Lung (tissue), 12 donors: ENCODE results near the gene DGAT2L6. TPM values are rescaled to one million over a fixed set of nuclear protein-coding genes. Genes with fewer than 3 reads are reported as not detected.

Experiments used
- ATAC-seq: fragments of 200-7000 bp; cut with Tn5 transposase; one replicate; pipeline ENCODE4 v1.9.1; 2020; ENCODE audit warnings: moderate number of reproducible peaks; ENCODE audit not compliant: insufficient read depth, low FRiP score
- DNase-seq, 3 donors: peaks; one replicate each; pipeline ENCODE4 v3.0.0-alpha.2; 2013 to 2017
- H3K27ac ChIP-seq, 2 donors: one replicate each; pipeline ENCODE4 v1.5.1; 2013; ENCODE audit warnings: mild to moderate bottlenecking in 2 of 2, moderate library complexity in 2 of 2, control low read depth in 1 of 2, inconsistent platforms in 1 of 2, low read depth in 1 of 2, low read length in 1 of 2
- H3K27me3 ChIP-seq, 3 donors: one replicate each; pipeline ENCODE4 v1.5.1; 2013; ENCODE audit warnings: low read length in 2 of 3; ENCODE audit not compliant: control insufficient read depth in 3 of 3, insufficient read depth in 3 of 3
- H3K36me3 ChIP-seq, 4 donors: one replicate each; pipeline ENCODE4 v1.5.1; 2013; ENCODE audit warnings: low read length in 4 of 4, mild to moderate bottlenecking in 1 of 4, moderate library complexity in 1 of 4; ENCODE audit not compliant: control insufficient read depth in 4 of 4, insufficient read depth in 4 of 4
- H3K4me1 ChIP-seq, 5 donors: one replicate each; pipeline ENCODE4 v1.5.1; 2013; ENCODE audit warnings: low read length in 5 of 5, mild to moderate bottlenecking in 2 of 5, moderate library complexity in 1 of 5; ENCODE audit not compliant: control insufficient read depth in 5 of 5, insufficient read depth in 5 of 5
- H3K4me3 ChIP-seq: one replicate; pipeline ENCODE4 v1.5.1; 2013; ENCODE audit warnings: mild to moderate bottlenecking, control low read depth, moderate library complexity
- H3K9ac ChIP-seq, 2 donors: one replicate each; pipeline ENCODE4 v1.5.1; 2013; ENCODE audit warnings: low read length in 2 of 2, control low read depth in 1 of 2; ENCODE audit not compliant: insufficient read depth in 1 of 2
- H3K9me3 ChIP-seq, 4 donors: one replicate each; pipeline ENCODE4 v1.5.1; 2013; ENCODE audit warnings: low read length in 3 of 4, mild to moderate bottlenecking in 1 of 4, moderate library complexity in 1 of 4; ENCODE audit not compliant: control insufficient read depth in 4 of 4, insufficient read depth in 3 of 4
- CTCF ChIP-seq: IDR thresholded peaks from 2 replicates; pipeline ENCODE4 v1.5.1; 2012; ENCODE audit warnings: mild to moderate bottlenecking; ENCODE audit errors: control extremely low read depth, extremely low read depth
- WGBS, 2 donors: extraction: QIAGEN DNeasy Blood & Tissue Kit; methylation state at CpG; one replicate each; pipeline ENCODE4 v1.1.7; 2013; 5-methylcytosine and 5-hydroxymethylcytosine counted together
- polyA plus RNA-seq, 2 donors: library from polyadenylated mRNA; stranded (reverse); fragments of 200-250 nt; gene quantifications; one replicate each; pipeline ENCODE4 v1.2.1, GENCODE V29; 2013
- total RNA-seq, 2 donors: library from RNA; depleted of rRNA in 1 of 2; stranded (reverse); fragments of >200 nt in 1 of 2; gene quantifications; one replicate each; pipeline ENCODE4 v1.2.1, GENCODE V29; 2014 to 2021
- donor health status: control.
- donor health status: control.
- donor health status: Bipolar disorder and iron deficiency.
- donor health status: healthy.
- donor health status: DM: yes; HTN: yes; CAD: no.

DGAT2L6 gene
- total and polyA plus RNA-seq, 4 donors = not detected

DNA sequence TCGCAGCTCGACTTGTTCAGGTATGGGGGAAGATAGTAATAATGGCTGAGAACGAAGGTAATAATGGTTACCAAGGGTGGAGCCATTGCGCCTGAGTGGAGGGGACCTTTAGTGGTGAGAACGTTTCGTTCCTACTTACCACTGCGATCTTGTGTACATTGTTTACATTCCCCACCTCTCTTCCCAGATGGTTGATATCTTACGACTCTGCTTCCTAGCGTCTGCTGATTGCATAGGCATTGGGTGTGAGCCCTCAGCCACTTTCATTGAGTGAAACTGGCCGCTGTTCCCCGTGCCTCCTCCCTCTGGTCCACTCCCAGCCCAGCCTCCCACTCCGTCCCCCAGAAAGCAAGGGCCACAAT is 43.2 kb upstream of the DGAT2L6 start:
- H3K27ac ChIP-seq = peak overlapping the region; percentile 56 to 63
- H3K27me3 ChIP-seq = peaks cover 0 to 2% (median 0%) of the 10 kb centered on the region in 3 donors
- H3K9me3 ChIP-seq = peaks cover 0 to 7% (median 2%) of the 10 kb centered on the region in 4 donors
- H3K9ac ChIP-seq = peak overlapping the region; percentile 44 to 69
- peaks cover 0 to 8% (median 0%) of the 10 kb centered on the region in 5 donors for H3K4me1 ChIP-seq
- peak; percentile 35 to 65 (median 47) for DNase-seq
- no peak for ATAC-seq
- H3K4me3 ChIP-seq = peak overlapping the region; percentile 51
- TF ChIP-seq CTCF = no peak
- WGBS, 2 donors = 9 to 26% methylated on average over 12 of the region's 12 CpGs
- no peaks in the 10 kb centered on the region for H3K36me3 ChIP-seq

- no peak for DNase-seq
- peaks cover 0 to 2% (median 0%) of the 10 kb centered on the region in 3 donors for H3K27me3 ChIP-seq
- peaks cover 0 to 5% (median 2%) of the 10 kb centered on the region in 4 donors for H3K9me3 ChIP-seq
- H3K4me1 ChIP-seq = peaks cover 0 to 8% (median 0%) of the 10 kb centered on the region in 5 donors
- 81 to 93% methylated on average over 2 of the region's 2 CpGs for WGBS, 2 donors
- H3K36me3 ChIP-seq = peaks cover 0 to 3% (median under 1%) of the 10 kb centered on the region in 4 donors
- H3K27ac ChIP-seq = no peak overlapping the region
- no peak overlapping the region for H3K9ac ChIP-seq
- no peak overlapping the region for H3K4me3 ChIP-seq
- TF ChIP-seq CTCF = no peak
- ATAC-seq = no peak
Observed at GRCh38 chrX:70138622-70139021, 38.7 kb upstream of the DGAT2L6 start.

DNA sequence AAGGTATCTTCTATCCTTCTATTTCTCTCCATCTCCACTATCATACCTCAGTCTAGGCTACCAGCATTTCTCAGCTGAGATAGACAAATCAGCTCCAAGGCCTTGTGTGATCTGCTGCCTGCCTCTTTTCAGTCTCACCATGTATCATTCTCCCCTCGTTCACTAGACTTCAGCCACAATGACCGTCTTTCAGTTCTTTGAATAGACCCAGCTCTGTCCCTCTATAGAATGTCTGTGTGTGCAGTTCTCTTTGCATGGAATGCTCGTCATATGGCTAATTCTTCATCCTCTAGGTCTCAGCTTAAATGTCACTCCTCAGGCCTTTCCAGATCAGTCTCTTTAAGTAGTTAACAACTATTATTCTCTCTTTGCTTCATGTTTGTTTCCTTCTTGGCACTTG is 37.5 kb upstream of the DGAT2L6 start:
- H3K27me3 ChIP-seq = peaks cover 0 to 3% (median 0%) of the 10 kb centered on the region in 3 donors
- peaks cover 0 to 3% (median under 1%) of the 10 kb centered on the region in 4 donors for H3K36me3 ChIP-seq
- H3K27ac ChIP-seq = no peak overlapping the region
- no peak overlapping the region for H3K9ac ChIP-seq
- no peaks in the 10 kb centered on the region for H3K9me3 ChIP-seq
- ATAC-seq = no peak
- H3K4me3 ChIP-seq = no peak overlapping the region
- WGBS, 2 donors = 77 to 94% methylated on average over 3 of the region's 3 CpGs
- peaks cover 0 to 6% (median 0%) of the 10 kb centered on the region in 5 donors for H3K4me1 ChIP-seq
- DNase-seq = no peak
- no peak for TF ChIP-seq CTCF

- Histone ChIP-seq H3K4me1 (no peaks in the 10 kb centered on the region), H3K27ac (no peak overlapping the region), H3K36me3 (peaks cover 0 to 3% (median under 1%) of the 10 kb centered on the region in 4 donors), H3K9me3 (no peaks in the 10 kb centered on the region), H3K9ac (no peak overlapping the region), H3K27me3 (peaks cover 0 to 3% (median 0%) of the 10 kb centered on the region in 3 donors), H3K4me3 (no peak overlapping the region)
- no peak for DNase-seq
- 85 to 100% methylated on average over 2 of the region's 2 CpGs for WGBS, 2 donors
- TF ChIP-seq CTCF = no peak
- no peak for ATAC-seq
Observed at GRCh38 chrX:70141373-70141772, 35.9 kb upstream of the DGAT2L6 start.
